ENCODE measurements around the gene ATP2A1. TPM values are rescaled to one million over a fixed set of nuclear protein-coding genes. Genes with fewer than 3 reads are reported as not detected.

Gene ATP2A1
- total RNA-seq, 1 experiment from 2014 or later = 10.3 TPM

- peak overlapping the region; percentile 72; the same call in 1 of the 2 replicates for H3K4me2 ChIP-seq (ENCODE audit: low read length)
- intact Hi-C loops (cut with micrococcal nuclease) = no loop called here
- H4K20me1 ChIP-seq (ENCODE audit: insufficient read depth) = no peaks in the 10 kb centered on the region
- ATAC-seq = no peak
- H3K9me2 ChIP-seq (ENCODE audit: insufficient read depth) = no peaks in the 10 kb centered on the region
- no peak overlapping the region for H3K4me3 ChIP-seq (replicated peaks in 1 of 2; ENCODE audit: low read depth in 1 of 2, low read length in 2 of 2)
- POLR2A ChIA-PET = no interaction called here
- CTCF ChIA-PET = no interaction called here
- no peak for DNase-seq (ENCODE audit: low read depth, low spot score)
- BruUV-seq (replicated peaks) = no TSS peak
- no peaks in the 10 kb centered on the region for H3K36me3 ChIP-seq (ENCODE audit: control insufficient read depth in 1 of 2, insufficient read depth in 2 of 2, low read length in 2 of 2)
- H3K9me3 ChIP-seq (ENCODE audit: control insufficient read depth in 1 of 2, insufficient read depth in 1 of 2, low read depth in 1 of 2, low read length in 2 of 2) = no peaks in the 10 kb centered on the region
- TF ChIP-seq EGR1 (IDR thresholded peaks at IDR 0.05; ENCODE audit: low read depth) = no peak
- H3K79me2 ChIP-seq (ENCODE audit: insufficient read depth, low read length) = no peaks in the 10 kb centered on the region
- no peak overlapping the region for H3K27ac ChIP-seq (ENCODE audit: low read depth, low read length)
- H2AFZ ChIP-seq (ENCODE audit: low read depth, low read length, poor library complexity, severe bottlenecking) = no peak overlapping the region
- RAD21 ChIA-PET (ENCODE audit: low non-redundant PET in 1 of 2, low total read pairs in 2 of 2, uncharacterized antibody in 2 of 2, unreplicated experiment in 2 of 2) = no interaction called here
- no peaks in the 10 kb centered on the region for H3K27me3 ChIP-seq (ENCODE audit: insufficient read depth, low read length)
- peaks cover 7 to 22% of the 10 kb centered on the region in 2 experiments; a peak in 3 of 4 replicates for H3K4me1 ChIP-seq (ENCODE audit: control insufficient read depth in 1 of 2, insufficient read depth in 2 of 2, low read length in 2 of 2)
- no peak overlapping the region for H3K9ac ChIP-seq (ENCODE audit: low read length)
These were observed 20.7 kb downstream of the ATP2A1 start for GRCh38 chr16:28898942-28899341.

GRCh38 chr16:28899882-28900590 lies 21.7 kb downstream of the ATP2A1 start:
- no peak overlapping the region for H3K4me2 ChIP-seq (ENCODE audit: low read length)
- no peaks in the 10 kb centered on the region for H4K20me1 ChIP-seq (ENCODE audit: insufficient read depth)
- H3K36me3 ChIP-seq (ENCODE audit: control insufficient read depth in 1 of 2, insufficient read depth in 2 of 2, low read length in 2 of 2) = no peaks in the 10 kb centered on the region
- DNase-seq (ENCODE audit: low read depth, low spot score) (no peak), ATAC-seq (no peak)
- no peaks in the 10 kb centered on the region for H3K9me3 ChIP-seq (ENCODE audit: control insufficient read depth in 1 of 2, insufficient read depth in 1 of 2, low read depth in 1 of 2, low read length in 2 of 2)
- TF ChIP-seq EGR1 (IDR thresholded peaks at IDR 0.05; ENCODE audit: low read depth) = no peak
- TF ChIP-seq FOSL1 (IDR thresholded peaks at IDR 0.05; ENCODE audit: low read depth) = no peak
- TF ChIP-seq REST (IDR thresholded peaks at IDR 0.05; ENCODE audit: low read depth) = no peak
- TF ChIP-seq YY1 (IDR thresholded peaks at IDR 0.05; ENCODE audit: extremely low read depth, insufficient replicate concordance, low read depth, low read length) = no peak
- no peak for TF ChIP-seq POLR2A (IDR thresholded peaks at IDR 0.05; ENCODE audit: borderline replicate concordance, extremely low read depth, insufficient read depth, insufficient read length)
- no peak for TF ChIP-seq JUND (IDR thresholded peaks at IDR 0.05)
- ChIA-PET CTCF (no interaction called here), POLR2A (interaction anchor here (0.7 kb wide), 1 partner anchor 23 kb away, joined by 3 read pairs; no protein-coding TSS in a partner anchor), RAD21 (ENCODE audit: low non-redundant PET in 1 of 2, low total read pairs in 2 of 2, uncharacterized antibody in 2 of 2, unreplicated experiment in 2 of 2) (no interaction called here)
- H2AFZ ChIP-seq (ENCODE audit: low read depth, low read length, poor library complexity, severe bottlenecking) = no peak overlapping the region
- BruUV-seq (replicated peaks) = no TSS peak
- H3K4me1 ChIP-seq (ENCODE audit: control insufficient read depth in 1 of 2, insufficient read depth in 2 of 2, low read length in 2 of 2) = peaks cover 7 to 22% of the 10 kb centered on the region in 2 experiments; a peak in 3 of 4 replicates
- no peaks in the 10 kb centered on the region for H3K27me3 ChIP-seq (ENCODE audit: insufficient read depth, low read length)
- intact Hi-C loops (cut with micrococcal nuclease) = no loop called here
- no peak overlapping the region for H3K27ac ChIP-seq (ENCODE audit: low read depth, low read length)
- no peak overlapping the region for H3K4me3 ChIP-seq (replicated peaks in 1 of 2; ENCODE audit: low read depth in 1 of 2, low read length in 2 of 2)
- no peaks in the 10 kb centered on the region for H3K9me2 ChIP-seq (ENCODE audit: insufficient read depth)
- no peaks in the 10 kb centered on the region for H3K79me2 ChIP-seq (ENCODE audit: insufficient read depth, low read length)
- H3K9ac ChIP-seq (ENCODE audit: low read length) = no peak overlapping the region

All from HCT116 (cell line).